Measurements from ENCODE around the gene SHQ1.

The SHQ1 gene

DNA sequence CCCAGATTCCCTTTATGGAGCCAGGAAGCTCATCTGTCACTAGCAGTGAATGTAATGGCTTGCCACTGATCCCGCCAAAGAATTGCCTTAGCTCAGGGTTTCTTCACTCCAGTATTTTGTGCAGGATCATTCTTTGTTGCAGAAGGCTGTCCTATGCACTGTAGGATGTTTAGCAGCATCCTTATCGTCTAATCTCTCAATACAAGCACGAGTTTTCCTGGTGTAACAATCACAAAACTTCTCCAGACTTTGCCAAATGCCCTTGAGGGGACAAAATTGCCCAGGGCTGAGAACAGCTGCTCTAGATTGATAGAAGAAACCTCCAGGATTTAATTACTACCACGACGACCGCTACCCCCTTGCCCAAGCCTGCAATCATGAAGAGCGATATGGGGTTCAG lies 6.8 kb upstream of the SHQ1 start:
- no peak for DNase-seq

DNA sequence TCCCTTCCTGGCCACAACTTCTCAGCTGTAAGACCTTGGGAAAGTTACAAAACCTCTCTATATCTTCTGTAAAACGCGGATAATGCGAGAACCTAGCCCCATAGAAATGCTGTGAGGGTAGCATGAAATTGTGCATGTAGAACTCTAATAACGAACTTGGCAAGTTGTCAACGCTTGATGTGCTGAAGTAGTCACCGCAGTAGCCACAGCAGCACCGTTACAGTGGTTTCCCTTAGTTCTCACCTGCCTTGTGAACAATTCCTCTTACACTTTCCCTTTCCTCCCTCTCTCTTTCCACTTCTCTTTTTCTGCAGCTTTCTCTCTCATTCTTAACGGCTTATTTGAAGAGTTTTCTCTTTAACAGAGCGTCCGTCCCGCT lies 447 bp upstream of the SHQ1 start:
- no peak for DNase-seq

DNA sequence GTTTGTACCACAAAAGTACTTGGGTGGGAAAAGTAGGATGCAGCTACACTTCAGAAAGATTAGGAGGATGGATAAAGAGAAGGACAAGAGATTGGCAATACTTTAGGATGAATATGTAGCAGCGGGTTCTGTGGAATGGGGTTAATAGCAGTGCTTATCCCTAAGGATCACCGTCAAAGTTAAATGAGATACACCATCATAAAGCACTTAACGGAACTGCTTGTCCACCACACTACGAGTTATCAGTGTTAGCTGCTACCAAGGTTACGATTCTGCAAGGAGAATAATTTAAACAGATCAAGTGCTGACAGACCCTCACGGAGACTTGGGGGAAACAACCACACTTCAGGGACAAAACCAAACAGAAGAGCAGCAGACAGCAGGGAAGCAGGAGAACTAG lies 963 bp downstream of the SHQ1 start:
- DNase-seq: no peak

DNA sequence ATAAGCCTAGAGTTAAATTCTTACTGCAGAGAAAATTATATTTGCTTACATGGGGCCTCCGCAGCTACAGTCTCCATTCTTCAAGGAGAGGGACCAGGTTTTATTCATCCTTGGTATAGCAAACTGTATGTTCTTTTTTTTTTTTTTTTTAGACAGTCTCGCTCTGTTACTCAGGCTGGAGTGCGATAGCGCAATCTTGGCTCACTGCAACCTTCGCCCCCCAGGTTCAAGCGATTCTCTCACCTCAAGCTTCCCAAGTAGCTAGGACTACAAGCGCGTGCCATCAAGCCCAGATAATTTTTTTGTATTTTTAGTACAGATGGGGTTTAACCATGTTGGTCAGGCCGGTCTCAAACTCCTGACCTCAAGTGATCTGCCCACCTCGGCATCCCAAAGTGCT lies 2.1 kb downstream of the SHQ1 start:
- no peak for DNase-seq

DNA sequence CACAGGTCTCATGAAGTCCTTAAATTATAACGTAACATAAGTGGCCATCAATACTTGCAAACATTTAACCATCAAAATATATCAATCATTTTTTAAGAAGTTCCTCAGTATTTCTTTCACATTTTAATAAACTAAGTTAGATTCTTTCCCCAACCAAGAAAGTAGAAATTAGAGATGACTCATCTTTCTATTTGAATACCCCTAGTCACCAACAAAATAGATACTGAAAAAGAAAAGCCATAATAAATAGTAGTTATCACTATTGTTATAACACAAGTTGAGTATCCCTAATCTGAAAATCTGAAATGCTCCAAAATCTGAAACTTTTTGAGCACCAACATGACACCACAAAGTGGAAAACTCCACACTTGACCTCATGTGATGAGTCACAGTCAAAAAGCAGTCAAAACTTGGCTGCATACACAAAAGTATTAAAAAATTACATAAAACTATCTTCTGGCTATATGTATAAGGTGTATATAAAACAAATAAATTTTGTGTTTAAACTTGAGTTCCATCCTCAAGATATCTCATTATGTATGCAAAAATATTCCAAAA lies 3.7 kb downstream of the SHQ1 start:
- no peak for DNase-seq

DNA sequence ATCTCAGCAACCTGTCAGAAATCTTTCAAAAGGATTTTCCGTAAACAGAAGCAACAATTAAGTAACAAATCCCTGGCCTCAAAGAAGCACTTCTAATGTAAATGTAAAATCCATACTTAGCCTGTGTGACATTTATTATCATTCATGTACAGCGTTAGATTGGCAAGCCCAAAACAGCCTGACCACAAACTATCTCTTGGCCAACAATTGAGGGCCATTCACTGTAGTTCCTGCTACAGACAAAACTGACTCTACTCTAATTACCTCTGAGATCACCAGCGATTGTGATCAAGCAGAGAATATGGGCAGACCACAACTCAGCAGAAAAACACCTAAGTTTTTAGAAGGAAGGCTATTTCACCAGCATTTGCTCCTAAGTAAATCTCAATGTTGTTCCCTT lies 9.2 kb downstream of the SHQ1 start:
- no peak for DNase-seq

DNA sequence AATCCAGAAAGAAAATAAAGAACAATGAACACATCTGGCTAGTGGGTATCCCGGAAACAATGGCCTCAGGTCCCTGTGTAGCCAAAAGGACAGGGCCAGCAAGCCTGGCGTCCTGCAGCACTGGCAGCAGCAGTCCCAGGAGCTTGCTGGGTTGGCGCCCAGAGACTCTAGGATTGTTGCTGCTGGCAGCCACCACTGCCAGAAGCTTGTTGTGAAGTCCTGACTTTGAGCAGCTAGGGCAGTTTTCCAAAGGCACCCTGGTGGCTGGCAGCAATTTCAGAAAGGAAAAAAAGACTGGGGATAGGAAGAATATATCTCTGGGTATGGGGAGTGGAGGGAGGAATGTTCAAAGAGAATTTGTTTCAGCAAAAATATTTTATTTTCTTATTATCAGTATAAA lies 11.3 kb downstream of the SHQ1 start:
- DNase-seq: peak in 54 of 58 donors; percentile 7 to 86 (median 60)

DNA sequence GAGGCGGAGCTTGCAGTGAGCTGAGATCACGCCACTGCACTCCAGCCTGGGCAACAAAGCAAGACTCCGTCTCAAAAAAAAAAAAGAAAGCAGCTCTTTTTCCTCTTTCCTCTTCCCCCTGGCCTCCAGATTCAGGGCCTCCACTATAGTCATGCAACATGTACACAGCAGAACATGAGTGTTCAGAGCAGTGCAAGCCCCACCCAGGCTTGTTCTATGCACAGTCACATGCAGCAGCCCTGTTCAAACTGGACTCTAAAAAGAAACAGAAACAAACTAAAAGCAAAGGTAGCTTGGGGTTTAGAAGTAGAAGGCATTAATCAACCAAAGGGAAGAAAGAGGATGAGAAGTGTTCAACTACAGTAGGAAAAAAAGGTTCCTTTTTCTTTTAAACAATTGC lies 11.8 kb downstream of the SHQ1 start:
- DNase-seq: no peak

DNA sequence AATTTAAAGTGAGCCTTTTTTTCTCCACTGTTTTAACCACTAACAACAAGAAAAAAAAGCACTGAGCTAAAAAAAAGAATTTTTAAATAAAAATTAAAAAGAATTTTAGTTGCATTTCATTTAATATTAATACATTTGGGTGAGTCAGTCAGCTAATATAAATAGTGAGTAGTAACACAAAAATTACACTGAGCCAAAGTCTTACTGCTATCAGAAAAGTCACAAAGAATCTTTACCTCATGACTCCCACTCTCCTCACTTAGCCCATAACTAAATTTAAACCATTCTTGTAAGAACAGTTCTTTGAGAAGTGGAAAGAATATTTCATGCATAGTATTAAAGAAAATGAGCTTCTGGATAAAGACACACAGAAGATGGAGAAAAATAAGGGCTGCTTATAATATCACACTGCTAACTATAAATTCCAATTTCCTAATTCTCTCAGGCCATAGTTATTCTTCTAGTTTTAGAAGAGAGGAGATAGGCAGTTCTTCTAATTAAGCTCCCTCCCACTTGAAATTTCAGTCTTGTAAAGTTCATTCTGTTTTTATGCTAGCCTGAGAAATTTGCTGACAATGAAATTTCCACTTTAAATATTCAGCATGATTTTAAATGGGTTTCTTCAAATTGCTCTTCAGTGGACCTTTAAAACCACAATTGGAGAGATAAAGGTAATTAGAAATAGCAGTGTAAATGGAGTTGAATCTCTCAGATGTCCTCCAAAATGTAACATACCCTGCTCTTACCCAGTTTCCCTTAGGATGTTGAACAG lies 17.6 kb downstream of the SHQ1 start:
- no peak for DNase-seq

DNA sequence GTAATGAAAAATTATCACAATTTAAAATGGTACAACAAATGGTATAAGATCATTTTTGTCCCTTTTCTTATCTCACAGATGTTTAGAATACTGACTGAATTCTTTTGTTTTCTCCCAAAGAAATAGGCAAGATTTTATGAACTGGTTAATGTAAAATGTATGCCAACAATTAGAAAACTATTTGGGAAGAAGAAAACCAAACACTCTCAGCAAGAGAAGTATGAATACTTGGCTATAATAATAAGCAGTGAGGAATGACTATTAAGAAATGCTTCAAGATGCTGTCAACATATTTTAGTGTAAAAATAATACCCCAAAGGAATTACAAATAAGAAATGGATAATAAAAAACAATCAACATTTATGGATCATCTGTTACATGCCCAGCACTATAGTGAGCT lies 18.5 kb downstream of the SHQ1 start:
- no peak for DNase-seq

DNA sequence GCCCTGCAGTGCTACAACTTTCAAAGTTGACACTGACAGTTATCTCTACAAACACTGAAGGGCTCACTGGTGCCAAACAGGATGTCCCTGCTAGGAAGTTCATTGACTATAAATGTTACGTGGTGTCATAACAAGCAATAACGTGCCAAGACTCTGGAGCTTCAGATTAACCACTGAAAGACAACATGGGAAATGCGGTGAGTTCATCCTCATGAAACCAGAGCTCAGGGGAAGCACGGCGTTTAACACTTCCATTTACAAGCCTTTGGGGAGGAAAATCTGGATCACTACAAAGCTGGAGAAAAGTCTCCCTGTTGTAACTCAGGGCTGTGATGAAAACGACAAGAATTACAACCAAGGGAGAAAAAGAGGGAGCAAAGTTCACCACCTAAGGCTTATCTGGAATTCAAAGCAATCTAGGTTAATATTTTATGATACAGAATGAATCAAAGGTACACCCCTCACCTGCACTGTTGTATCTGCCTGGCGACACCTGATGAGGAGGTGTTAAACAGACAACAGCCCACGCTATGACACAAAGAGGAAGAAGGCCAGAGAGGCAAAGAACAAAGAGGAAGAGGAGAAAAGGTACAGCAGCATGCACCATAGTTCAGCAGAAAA lies 27.0 kb downstream of the SHQ1 start:
- DNase-seq: no peak

DNA sequence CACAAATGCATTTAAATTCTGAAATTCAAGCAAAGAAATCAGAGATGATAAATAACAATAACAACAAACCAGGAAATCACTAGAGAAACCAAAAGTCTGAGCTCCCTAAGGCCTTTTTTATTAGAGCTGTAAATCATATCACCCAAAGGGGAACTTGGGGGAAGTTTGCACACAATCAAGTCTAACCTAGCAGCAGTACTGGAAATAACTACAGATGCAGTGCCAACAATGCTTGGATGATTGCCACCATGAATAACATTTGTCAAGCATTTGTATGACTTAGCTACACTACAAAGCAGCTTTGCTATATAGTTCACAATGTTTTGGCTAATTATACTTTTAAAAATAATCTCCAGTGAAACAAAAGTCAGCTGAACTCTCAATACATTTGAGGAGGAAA lies 27.8 kb downstream of the SHQ1 start:
- DNase-seq: peak in 4 of 58 donors; percentile 11 to 31 (median 14)

DNA sequence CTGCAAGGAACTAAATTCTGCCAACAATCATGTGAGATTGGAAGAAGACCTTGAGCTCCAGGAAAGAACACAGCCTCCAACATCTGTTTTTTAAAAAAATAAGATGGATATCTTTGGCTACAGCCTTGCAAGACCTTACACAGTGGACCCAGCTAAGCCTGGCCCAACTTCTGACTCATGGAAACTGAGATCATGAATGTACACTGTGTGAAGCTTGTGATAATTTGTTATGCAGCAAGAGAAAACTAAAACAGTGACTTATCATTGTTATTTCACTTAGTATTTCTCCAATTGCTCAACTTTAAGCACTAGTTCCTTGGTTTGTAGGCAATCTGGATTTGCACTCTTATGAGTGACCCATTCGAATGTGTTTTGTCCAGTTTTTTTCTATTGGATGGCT lies 29.3 kb downstream of the SHQ1 start:
- DNase-seq: no peak

DNA sequence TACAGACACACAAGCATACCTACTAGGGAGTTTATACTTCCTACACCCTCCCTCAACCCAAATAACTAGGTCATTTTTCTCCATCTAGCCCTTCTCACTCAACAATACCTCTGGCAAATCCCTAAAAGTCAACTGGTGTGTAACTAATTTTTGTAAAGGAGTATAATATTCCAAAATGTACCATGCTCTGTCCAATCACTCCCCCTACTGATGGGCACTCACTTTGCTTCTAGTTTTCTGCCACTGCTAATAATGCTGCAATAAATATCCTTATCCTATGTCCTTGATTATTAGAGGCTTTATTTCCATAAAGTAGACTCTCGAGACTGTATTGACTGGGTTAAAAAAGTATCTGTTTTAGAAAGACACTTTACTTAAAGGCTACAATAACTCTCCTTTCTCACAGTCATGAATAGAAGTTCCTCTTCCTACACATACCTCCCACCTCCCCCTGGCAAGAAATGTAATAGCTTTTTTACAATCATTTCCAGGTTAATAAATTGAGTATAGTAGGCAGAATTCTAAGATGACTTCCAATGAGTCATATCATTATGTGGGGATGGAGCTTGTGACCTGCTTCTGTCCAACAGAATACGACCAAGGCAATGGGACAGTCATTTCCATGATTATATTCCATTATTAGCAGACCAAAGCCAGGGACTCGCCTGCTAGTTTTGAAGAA lies 30.0 kb downstream of the SHQ1 start:
- DNase-seq: peak in 2 of 58 donors; percentile 2 to 38

DNA sequence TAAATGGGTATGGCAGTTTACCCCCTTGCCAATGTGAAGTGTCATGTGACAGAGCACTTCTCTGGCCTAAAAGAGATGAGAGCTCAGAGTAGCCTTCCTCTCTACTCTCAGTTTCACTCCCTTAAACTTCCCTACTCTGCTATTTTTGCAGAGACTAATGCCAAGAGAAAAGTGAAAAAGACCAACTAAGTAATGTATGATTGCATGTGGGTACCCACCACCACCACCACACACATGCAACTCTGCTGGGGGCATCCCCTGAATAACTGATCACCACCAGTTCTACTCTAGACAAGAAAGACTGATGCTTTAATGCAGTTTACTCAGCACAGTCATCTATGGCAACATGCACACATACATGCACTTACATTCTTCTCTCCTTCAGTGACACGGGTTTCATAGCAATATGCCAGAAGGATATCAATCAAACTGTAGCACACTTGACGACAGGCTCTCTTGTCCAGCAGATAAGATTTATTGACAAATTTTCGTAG lies 31.3 kb downstream of the SHQ1 start:
- no peak for DNase-seq

DNA sequence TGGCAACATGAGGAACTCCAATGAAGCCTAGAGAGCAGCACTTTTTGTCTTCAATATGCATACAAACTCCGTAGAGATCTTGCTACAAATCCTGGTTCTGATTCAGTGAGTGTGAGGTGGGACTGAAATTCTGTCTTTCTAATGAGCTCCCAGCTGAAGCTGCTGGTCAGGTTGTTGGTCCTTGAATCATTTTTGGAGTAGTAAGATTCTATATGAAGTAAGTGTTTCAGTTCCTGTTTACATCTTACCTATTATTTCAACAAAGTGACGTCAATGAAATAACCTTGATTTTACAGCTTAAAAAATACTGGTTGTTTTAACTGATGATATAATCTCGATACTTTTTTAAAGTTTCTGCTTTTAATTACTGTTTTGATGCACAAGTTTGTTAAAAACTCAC lies 33.9 kb downstream of the SHQ1 start:
- no peak for DNase-seq

DNA sequence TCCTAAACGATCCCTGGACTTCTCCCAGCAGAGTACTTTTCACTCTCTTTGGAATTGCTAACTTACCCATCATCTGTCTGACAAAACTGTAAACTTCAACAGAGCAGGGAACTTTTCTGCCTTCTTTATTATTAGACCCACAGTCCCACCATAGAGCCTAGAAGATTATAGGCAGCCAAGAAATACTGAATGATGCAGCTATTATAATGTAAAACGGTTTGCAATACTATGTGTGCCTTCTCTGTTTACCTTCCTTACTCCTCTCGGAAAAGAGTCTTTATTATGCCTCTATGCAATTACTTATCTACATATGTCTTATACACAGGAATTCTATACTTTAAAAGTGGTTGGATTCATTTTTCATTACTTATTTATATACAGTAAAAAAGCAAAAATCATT lies 36.0 kb downstream of the SHQ1 start:
- DNase-seq: no peak

DNA sequence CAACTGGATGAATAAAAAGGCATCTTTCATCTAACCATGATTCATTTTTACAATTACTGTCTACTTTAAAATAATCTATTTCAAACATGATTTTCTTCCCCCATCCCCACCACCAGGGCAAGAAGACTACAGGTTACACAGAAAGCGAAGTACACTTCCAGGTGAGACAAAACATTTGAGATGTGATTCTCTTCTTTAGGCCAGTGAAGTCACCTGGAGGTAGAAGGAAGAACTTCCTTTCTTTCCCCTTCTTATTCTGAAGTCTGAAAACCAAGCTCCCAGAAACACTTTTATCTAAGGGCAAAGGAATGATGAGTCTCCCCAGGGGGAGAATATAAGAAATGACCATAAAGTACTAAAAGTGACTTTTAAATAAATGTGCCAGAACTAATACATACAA lies 36.7 kb downstream of the SHQ1 start:
- no peak for DNase-seq

DNA sequence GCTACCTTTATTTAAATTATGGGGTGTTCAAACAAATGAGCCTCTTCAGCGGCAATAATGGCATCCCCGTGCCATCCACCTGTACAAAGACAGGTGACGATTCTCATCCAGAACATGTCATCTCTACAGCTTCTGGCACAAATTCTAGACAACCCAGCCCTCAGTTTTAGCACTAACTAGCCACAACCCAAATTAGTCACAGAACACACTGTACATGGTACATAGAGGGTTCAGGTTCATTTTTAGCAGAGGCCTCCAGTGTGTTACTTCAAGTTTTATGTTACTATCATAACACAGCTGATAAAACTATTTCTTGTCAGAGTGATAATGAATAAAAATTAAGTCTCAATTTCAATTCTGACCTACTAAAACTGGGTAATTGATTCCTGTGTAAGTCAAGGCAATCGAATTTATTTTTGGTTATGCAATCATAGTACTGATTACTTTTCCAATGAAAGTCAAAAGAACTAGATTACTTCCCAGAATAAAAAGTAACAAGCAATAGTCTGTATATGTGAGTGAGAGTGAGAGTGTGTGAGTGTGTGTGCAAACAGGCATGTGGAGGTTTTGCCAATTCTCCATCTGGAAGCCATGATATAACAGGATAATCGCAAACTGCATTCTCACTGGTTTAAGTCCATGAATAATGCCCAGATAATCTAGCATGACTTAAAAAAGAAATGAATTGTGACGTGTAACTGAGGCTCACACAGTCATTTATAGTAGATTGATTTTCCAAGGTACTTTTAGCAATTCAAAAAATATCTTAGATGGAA lies 37.4 kb downstream of the SHQ1 start:
- DNase-seq: no peak

DNA sequence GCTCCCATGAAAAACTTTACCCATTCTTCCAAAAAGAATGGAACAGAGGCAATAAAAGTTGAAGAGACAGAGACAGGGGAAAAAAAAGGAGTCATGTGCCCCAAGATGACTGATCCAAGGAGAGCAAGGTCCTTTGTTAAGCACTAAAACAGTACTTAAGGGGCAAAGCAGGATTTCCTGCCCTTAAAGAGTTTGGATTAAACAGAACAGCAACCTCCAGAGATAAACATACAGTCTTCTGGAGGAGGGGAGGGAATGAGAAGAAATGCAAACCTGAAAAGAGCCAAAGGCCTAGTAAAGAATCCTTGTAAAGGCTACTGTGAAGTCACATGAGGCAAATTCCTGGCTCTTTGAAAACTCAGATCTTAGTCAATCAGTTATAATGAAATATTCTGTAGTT lies 38.2 kb downstream of the SHQ1 start:
- DNase-seq: no peak

DNA sequence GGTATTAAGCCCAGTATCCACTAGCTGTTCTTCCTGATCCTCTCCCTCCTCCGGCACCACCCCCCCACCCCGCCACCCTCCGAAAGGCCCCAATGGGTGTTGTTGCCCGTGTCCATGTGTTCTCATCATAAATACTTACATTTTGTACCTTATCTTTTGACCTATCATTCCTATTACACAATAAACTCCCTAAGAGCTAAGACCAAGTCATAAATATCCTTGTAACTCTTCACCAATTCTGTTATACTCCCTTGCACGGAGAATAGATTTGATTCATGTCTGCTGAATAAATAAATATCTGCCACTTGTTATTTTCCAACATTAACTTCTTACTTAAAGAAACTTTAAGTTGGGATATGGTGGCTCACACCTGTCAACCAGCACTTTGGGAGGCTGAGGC lies 43.9 kb downstream of the SHQ1 start:
- no peak for DNase-seq

DNA sequence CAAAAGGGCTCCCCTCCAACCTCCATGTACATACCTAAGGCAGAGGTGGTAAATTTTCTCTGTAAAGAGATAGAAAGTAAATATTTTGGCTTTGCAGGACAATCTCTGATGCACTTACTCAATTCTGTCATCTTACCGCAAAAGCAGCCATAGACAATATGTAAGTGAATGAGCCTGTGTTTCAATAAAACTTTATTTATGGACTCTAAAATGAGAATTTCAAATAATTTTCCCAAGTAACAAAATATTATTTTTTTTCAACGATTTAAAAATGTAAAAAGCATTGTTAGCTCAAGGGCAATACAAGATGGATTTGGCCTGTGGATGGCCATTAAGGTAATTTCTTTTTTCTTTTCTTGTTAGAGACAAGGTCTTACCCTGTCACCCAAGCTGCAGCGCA lies 44.7 kb downstream of the SHQ1 start:
- DNase-seq: no peak
